A549 (cell line): Measurements from ENCODE around the gene HDAC2. TPM values are rescaled to one million over a fixed set of nuclear protein-coding genes. Genes with fewer than 3 reads are reported as not detected.

ENCODE experiments used
- ATAC-seq, 2 experiments: fragments of 200-7000 bp in 1 of 2; fragments of >200 bp in 1 of 2; cut with Nextera tagmentation in 1 of 2; cut with Tn5 transposase in 1 of 2; 3 replicates each; pipeline versions ENCODE4 v1.8.0 to v1.9.1; 2018 to 2020; ENCODE audit warnings: mild to moderate bottlenecking in 1 of 2, moderate library complexity in 1 of 2
- CTCF ChIA-PET: fragments of 300-600 bp; sonication (Branson Sonifier 250); formaldehyde crosslinking; extraction: SDS; loops from one replicate; lab custom pipeline; 2021; ENCODE audit warnings: antibody characterized with exemption, inconsistent platforms; lab: Yijun Ruan, JAX
- POLR2A ChIA-PET: fragments of 350-600 bp; formaldehyde crosslinking; extraction: SDS; loops from one replicate; lab custom pipeline; 2021; ENCODE audit warnings: antibody characterized with exemption, inconsistent platforms; lab: Yijun Ruan, JAX
- DNase-seq, 2 experiments: peaks; one replicate each; pipeline versions ENCODE4 v3.0.0 to v3.0.0-alpha.2; 2011 to 2016; ENCODE audit warnings: low read depth in 1 of 2, low spot score in 1 of 2
- FAIRE-seq: peaks from 2 replicates; lab custom pipeline; 2011; peaks lifted over from hg19 to GRCh38; lab: Jason Lieb, UNC
- H3K27ac ChIP-seq, 2 experiments: fragments of >200 bp; sonication (Bioruptor Twin); formaldehyde crosslinking; 3 replicates each; pipeline ENCODE4 v1.5.1; 2016 to 2017
- H3K4me1 ChIP-seq: fragments of >200 bp; sonication (Bioruptor Twin); formaldehyde crosslinking; 3 replicates; pipeline ENCODE4 v1.6.1; 2016
- H3K4me2 ChIP-seq: fragments of >200 bp; sonication (Bioruptor Twin); formaldehyde crosslinking; 3 replicates; pipeline ENCODE4 v1.6.1; 2016
- H3K4me3 ChIP-seq: fragments of >200 bp; sonication (Bioruptor Twin); formaldehyde crosslinking; 3 replicates; pipeline ENCODE4 v1.5.1; 2016
- H3K9me3 ChIP-seq: fragments of >200 bp; sonication (Bioruptor Twin); formaldehyde crosslinking; 3 replicates; pipeline ENCODE4 v1.6.1; 2016
- BCL3 ChIP-seq: fragments of >200 bp; sonication (Bioruptor Twin); formaldehyde crosslinking; IDR thresholded peaks from 3 replicates; pipeline ENCODE4 v1.6.1; 2016
- CBX2 ChIP-seq: fragments of 200-600 bp; sonication (generic); IDR thresholded peaks from 2 replicates; pipeline ENCODE4 v1.6.1; 2016; ENCODE audit warnings: low read depth, mild to moderate bottlenecking, borderline replicate concordance
- FOXS1 ChIP-seq: fragments of 250-450 bp; sonication (Bioruptor Pico); IDR thresholded peaks from 2 replicates; pipeline ENCODE4 v1.5.0; 2020; ENCODE audit warnings: mild to moderate bottlenecking, moderate library complexity
- HDAC2 ChIP-seq: fragments of 200-600 bp; sonication (generic); IDR thresholded peaks from 2 replicates; pipeline ENCODE4 v1.6.1; 2016
- HES2 ChIP-seq: fragments of >200 bp; sonication (Bioruptor Twin); formaldehyde crosslinking; IDR thresholded peaks from 2 replicates; pipeline ENCODE4 v1.6.1; 2016
- JUNB ChIP-seq: fragments of >200 bp; sonication (Bioruptor Twin); formaldehyde crosslinking; IDR thresholded peaks from 2 replicates; pipeline ENCODE4 v1.6.1; 2016
- MAFK ChIP-seq: fragments of 450-650 bp; IDR thresholded peaks from 2 replicates; pipeline ENCODE4 v1.6.1; 2014; ENCODE audit not compliant: partially characterized antibody
- NR3C1 ChIP-seq: fragments of >200 bp; sonication (Bioruptor Twin); formaldehyde crosslinking; IDR thresholded peaks from 3 replicates; pipeline ENCODE4 v1.6.1; 2017
- PBX3 ChIP-seq: IDR thresholded peaks from 2 replicates; pipeline ENCODE4 v1.6.1; 2012
- PHF8 ChIP-seq: fragments of 200-600 bp; sonication (generic); IDR thresholded peaks from 2 replicates; pipeline ENCODE4 v1.6.1; 2016; ENCODE audit warnings: low read depth, mild to moderate bottlenecking, antibody characterized with exemption, moderate library complexity, borderline replicate concordance
- POLR2A ChIP-seq: IDR thresholded peaks from 2 replicates; pipeline ENCODE4 v1.6.1; 2012; ENCODE audit warnings: mild to moderate bottlenecking, low read length
- REST ChIP-seq: fragments of 200-600 bp; sonication (generic); IDR thresholded peaks from 2 replicates; pipeline ENCODE4 v1.6.1; 2016; ENCODE audit warnings: antibody characterized with exemption, mild to moderate bottlenecking, moderate library complexity
- TFCP2L1 ChIP-seq: fragments of 250-450 bp; sonication (Bioruptor Pico); IDR thresholded peaks from 2 replicates; pipeline ENCODE4 v1.5.0; 2021; ENCODE audit warnings: mild to moderate bottlenecking
- TP53 ChIP-seq: fragments of 250-450 bp; sonication (Bioruptor Pico); IDR thresholded peaks from 2 replicates; pipeline ENCODE4 v1.5.0; 2021; ENCODE audit warnings: mild to moderate bottlenecking, moderate library complexity
- USF2 ChIP-seq: fragments of 450-650 bp; IDR thresholded peaks from 2 replicates; pipeline ENCODE4 v1.6.1; 2014; ENCODE audit warnings: antibody characterized with exemption
- WGBS: methylation state at CpG from one replicate; pipeline ENCODE4 v1.1.6; 2017; ENCODE audit errors: missing lambda C conversion rate; 5-methylcytosine and 5-hydroxymethylcytosine counted together
- polyA plus RNA-seq, 4 experiments: library from polyadenylated mRNA; depleted of rRNA in 3 of 4; stranded (reverse); fragments of >200 nt; fragmentation: RNase III in 1 of 4; extraction: RNeasy Plus Mini Kit Qiagen cat#74134 plus additional on column Dnase treatment in 1 of 4; gene quantifications; 2 replicates in 3 of 4; 3 replicates in 1 of 4; pipeline ENCODE4 v1.2.3, GENCODE V29; 2011 to 2017
- TF ChIP-seq, protein P1 (sequence below): fragments of >200 bp; sonication (Bioruptor Twin); formaldehyde crosslinking; IDR thresholded peaks from 3 replicates; pipeline ENCODE4 v1.5.1; 2016

Gene HDAC2
- polyA plus RNA-seq, 2 of the 4 experiments (the other 2 are of a cell fraction), result 103 to 183 TPM

DNA sequence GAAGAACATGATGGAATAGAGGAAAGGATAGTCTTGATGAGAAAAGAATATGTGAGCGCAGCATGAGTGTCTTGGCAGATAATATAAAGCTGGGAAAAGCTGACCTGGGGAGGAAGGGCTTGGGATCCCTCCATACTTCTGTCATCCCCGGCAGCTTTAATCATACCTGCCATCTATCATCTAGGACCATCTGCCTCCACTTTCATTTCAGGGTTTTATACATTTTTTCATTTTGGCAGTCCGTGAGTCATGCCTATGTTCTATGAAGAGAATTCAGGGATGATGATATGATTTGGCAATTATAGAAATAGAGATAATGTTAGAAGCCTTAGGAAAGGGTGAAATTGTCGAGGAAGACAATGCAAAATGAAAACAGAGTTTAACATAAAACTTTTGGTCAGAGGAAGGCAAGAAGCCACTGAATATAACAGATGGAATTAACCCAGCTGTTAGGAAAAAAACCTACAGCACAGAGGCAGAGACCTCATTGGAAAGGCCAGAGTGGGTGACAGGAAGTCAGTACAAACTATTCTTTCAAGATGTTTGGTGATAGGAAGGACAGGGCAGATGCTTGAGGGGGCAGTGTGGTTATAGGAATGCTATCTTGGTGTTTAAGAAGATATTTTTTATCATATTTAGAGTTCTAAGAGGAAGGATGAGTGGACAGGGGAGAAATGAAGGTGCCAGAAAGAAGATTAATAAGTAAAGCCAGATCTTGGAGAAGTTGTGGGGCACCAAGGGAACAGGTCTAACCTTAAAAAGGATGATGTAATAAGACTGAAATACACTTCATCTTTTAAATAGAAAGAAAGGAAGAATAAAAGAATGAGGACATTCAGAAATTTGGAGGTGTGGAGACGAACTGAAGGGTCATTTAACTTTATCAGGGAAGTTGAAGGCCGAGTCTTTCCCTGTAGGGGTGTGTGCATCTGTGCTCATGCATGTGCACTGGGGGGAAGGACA is 76.0 kb downstream of the HDAC2 start:
- POLR2A ChIA-PET, result no interaction called here
- FAIRE-seq (no peak), DNase-seq (no peak), ATAC-seq (no peak)
- Histone ChIP-seq H3K27ac (no peak overlapping the region), H3K4me1 (no peaks in the 10 kb centered on the region), H3K4me2 (no peak overlapping the region), H3K9me3 (no peaks in the 10 kb centered on the region), H3K4me3 (no peak overlapping the region)
- CTCF ChIA-PET, result interaction anchor here (1.2 kb wide), 1 partner anchor 15 kb away, joined by 3 read pairs; no protein-coding TSS in a partner anchor
- 41% methylated on average over 6 of the region's 6 CpGs for WGBS
- TF ChIP-seq JUNB (no peak), TP53 (CRISPR knock-in tag) (no peak), BCL3 (no peak), FOXS1 (CRISPR knock-in tag) (no peak), MAFK (no peak), CBX2 (no peak), TFCP2L1 (no peak)

- FAIRE-seq, result no peak
- DNase-seq, result no peak
Measured at GRCh38 chr6:113893866-113894265, 77.1 kb downstream of the HDAC2 start.

GRCh38 chr6:113893451-113893850 is 77.5 kb downstream of the HDAC2 start:
- CTCF ChIA-PET, result no interaction called here
- TF ChIP-seq FOXS1 (CRISPR knock-in tag) (no peak), POLR2A (no peak), PHF8 (no peak), NR3C1 (no peak)
- TF ChIP-seq, all 56 proteins: peak for 0
- no peak for FAIRE-seq

More at GRCh38 chr6:113893866-113894265, 77.1 kb downstream of the HDAC2 start:
- 63% methylated on average over 3 of the region's 3 CpGs for WGBS
- TF ChIP-seq HDAC2 (no peak), MAFK (peak; percentile 39)
- Histone ChIP-seq H3K9me3 (no peaks in the 10 kb centered on the region), H3K4me2 (no peak overlapping the region), H3K4me3 (no peak overlapping the region), H3K27ac (no peak overlapping the region), H3K4me1 (no peaks in the 10 kb centered on the region)
- CTCF ChIA-PET, result interaction anchor here (1.2 kb wide), 1 partner anchor 16 kb away, joined by 3 read pairs; no protein-coding TSS in a partner anchor
- no peak for ATAC-seq
- POLR2A ChIA-PET, result no interaction called here

DNA sequence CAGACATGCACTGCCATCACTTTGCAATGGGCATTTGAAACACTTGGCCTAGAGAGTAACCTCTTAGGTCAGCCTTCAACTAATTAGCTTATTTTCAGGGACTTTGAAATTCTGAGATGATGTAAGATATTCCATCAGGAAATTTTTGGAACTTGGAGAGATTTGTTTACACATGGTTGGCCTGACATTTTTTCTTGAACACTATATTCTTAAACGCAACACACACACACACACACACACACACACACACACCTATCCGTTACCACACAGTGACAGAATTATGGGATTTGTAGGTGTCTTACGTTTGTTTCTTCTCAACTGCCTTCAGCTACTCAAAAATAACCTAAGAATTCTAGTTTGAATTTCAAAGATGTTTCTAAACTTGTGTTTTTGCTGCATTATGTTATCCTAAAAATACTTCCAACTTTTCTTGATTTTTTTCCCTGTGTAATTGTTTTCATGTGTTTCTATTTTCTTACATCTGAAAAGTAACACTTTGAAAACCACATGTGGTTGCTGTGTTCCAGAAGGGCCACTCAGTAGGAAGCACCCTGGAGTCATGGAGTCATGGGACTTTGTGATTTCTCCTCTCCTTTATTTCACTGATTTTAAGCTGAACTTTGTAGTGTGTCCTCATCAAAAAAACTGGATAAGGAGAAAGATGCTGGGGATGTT is 81.9 kb downstream of the HDAC2 start:
- H3K9me3 ChIP-seq, result no peaks in the 10 kb centered on the region
- H3K4me2 ChIP-seq, result no peak overlapping the region
- no peak for DNase-seq
- POLR2A ChIA-PET, result no interaction called here
- CTCF ChIA-PET, result interaction anchor here (0.7 to 2.1 kb wide), 3 partner anchors 10 to 20 kb away, joined by 3 to 11 read pairs (median 5); no protein-coding TSS in a partner anchor
- WGBS, result 75% methylated on average over 3 of the region's 3 CpGs
- FAIRE-seq, result no peak
- H3K4me1 ChIP-seq, result no peaks in the 10 kb centered on the region
- H3K27ac ChIP-seq, result no peak overlapping the region
- no peak for ATAC-seq
- H3K4me3 ChIP-seq, result no peak overlapping the region
- TF ChIP-seq HES2, result no peak
- TF ChIP-seq REST, result no peak
- no peak for TF ChIP-seq PBX3
- TF ChIP-seq USF2, result no peak
- TF ChIP-seq, protein P1, sequence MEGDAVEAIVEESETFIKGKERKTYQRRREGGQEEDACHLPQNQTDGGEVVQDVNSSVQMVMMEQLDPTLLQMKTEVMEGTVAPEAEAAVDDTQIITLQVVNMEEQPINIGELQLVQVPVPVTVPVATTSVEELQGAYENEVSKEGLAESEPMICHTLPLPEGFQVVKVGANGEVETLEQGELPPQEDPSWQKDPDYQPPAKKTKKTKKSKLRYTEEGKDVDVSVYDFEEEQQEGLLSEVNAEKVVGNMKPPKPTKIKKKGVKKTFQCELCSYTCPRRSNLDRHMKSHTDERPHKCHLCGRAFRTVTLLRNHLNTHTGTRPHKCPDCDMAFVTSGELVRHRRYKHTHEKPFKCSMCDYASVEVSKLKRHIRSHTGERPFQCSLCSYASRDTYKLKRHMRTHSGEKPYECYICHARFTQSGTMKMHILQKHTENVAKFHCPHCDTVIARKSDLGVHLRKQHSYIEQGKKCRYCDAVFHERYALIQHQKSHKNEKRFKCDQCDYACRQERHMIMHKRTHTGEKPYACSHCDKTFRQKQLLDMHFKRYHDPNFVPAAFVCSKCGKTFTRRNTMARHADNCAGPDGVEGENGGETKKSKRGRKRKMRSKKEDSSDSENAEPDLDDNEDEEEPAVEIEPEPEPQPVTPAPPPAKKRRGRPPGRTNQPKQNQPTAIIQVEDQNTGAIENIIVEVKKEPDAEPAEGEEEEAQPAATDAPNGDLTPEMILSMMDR, result no peak
- no peak for TF ChIP-seq FOXS1 (CRISPR knock-in tag)
- TF ChIP-seq BCL3, result no peak

More at GRCh38 chr6:113893451-113893850, 77.5 kb downstream of the HDAC2 start:
- Histone ChIP-seq H3K4me1 (no peaks in the 10 kb centered on the region), H3K27ac (no peak overlapping the region), H3K4me2 (no peak overlapping the region), H3K9me3 (no peaks in the 10 kb centered on the region), H3K4me3 (no peak overlapping the region)
- no peak for DNase-seq
- POLR2A ChIA-PET, result no interaction called here
- no peak for ATAC-seq
